GM10847 (cell line): ENCODE data around the gene ARFGEF2.

ENCODE experiments used
- POLR2A ChIP-seq: IDR thresholded peaks from 2 replicates; pipeline ENCODE4 v1.6.1; 2011; ENCODE audit not compliant: insufficient read length; ENCODE audit errors: extremely low read depth

ARFGEF2 gene

DNA sequence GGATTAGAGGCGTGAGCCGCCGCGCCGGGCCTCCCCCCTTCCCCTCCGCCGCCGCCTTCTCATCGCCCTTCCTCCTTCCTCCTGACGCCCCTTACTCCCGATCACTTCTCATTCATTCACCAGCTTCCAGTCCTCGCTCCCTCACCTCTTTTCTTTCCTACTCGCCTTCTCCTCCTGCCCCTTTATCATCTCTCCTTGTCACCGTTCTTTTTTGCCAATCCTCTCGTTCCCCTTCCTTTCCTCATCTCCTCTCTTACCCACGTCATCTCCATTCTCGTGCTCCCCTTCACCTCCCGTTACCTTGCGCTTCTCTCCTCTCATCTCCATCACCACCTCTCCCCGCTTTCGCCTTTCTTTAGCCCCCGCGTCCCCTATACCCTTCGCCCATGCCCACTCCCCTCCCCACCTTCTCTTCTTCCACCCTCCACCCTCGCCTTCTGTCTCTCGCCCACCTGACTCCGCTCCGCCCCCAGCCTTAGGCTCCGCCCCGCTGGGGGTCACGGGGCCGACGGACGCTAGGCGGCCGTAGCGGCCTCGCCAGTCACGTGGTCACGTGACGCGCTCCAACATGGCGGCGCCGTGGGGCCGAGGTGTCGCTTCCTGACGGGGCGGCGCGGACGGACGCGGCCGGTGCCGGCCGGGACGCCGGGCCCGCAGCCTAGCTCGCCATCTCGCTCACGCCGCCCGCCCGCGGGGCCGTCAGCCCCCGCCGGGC, at the start of gene ARFGEF2:
ARFGEF2 (plus strand) TSS at position 544 of the 715 bp plus-strand sequence. CDS start 179 bp downstream, outside the sequence.
- TF ChIP-seq POLR2A: peak; percentile 93

GRCh38 chr20:48875233-48875913, 46.1 kb upstream of the ARFGEF2 start:
- no peak for TF ChIP-seq POLR2A

- no peak for TF ChIP-seq POLR2A
These were observed 45.6 kb upstream of the ARFGEF2 start for GRCh38 chr20:48875914-48876240.

DNA sequence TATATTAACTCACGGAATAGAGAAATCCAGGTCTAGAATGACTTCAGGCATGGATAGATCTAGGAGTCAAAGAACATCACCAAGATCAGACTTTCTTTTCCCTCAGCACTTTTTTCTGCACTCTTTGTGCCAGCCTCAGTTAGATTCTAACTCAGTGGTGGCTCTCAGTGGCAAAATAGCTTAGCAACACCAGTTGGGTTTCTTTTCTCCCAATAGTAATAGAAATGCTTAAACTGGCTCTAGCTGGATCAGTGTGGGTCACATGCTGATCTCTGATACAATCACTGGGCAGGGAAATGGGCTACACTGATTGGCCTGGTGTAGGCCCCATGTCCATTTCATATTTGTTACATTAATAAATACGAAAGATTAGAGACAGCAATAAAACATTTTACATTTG, 44.2 kb upstream of the ARFGEF2 start:
- TF ChIP-seq POLR2A: no peak

DNA sequence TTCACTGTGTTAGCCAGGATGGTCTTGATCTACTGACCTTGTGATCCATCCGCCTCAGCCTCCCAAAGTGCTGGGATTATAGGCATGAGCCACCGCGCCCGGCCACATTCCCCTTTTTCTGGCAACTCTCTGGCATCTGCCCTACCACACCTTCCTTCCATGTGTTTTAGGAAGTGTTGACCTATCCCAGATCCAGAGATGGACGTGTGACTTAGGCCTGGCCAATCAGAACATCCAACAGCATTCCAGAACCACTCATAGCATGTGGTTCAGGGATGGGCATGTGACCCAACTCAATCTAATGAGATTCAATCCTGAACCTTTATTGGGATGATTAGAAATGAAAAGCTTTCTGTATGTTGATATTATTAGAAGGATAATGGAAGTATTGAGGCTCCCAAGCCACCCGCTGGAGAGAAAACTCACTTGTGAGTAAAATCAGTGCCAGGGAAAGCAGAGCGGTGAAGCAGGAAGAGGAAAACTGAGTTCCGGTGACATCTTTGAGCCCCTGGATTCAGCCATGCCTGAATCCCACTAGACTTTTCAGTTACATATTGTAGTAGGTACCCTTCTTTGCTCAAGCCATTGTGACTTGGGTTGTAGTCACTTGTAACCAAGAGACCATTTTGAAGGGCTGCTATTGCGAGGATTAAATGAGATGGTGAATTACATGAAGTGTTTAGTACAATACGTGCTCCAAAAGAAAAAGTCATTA, 42.8 kb upstream of the ARFGEF2 start:
- no peak for TF ChIP-seq POLR2A

DNA sequence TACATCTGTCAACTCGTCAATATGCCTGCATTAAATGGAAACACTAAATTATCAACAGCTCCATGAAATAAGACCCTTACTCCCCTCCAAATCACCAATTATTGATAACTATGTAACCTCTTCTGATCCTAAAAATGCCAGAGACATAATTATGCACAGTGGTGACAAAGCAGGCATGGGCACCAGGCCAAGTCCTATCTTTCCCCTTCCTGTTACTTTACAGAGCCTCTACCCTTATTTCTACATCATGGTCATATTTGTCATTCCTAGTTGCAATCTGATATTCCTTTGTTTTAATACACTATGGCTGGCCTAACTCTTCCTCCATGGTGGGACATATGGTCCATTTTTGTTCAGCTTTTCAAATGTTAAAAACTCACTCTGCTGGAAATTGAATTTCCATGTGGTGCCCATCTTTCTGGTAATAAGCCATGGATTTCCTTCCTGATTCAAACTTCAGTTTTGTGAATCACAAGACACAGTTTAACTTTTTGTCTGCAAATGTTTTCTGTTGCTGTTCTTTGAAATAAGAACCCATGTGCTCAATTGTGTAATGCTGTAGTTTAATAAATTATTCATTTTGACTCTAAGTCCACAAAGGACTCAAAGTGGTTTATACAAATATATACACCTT, 41.8 kb upstream of the ARFGEF2 start:
- no peak for TF ChIP-seq POLR2A

- TF ChIP-seq POLR2A: no peak
These were observed 41.2 kb upstream of the ARFGEF2 start for GRCh38 chr20:48880331-48880730.

DNA sequence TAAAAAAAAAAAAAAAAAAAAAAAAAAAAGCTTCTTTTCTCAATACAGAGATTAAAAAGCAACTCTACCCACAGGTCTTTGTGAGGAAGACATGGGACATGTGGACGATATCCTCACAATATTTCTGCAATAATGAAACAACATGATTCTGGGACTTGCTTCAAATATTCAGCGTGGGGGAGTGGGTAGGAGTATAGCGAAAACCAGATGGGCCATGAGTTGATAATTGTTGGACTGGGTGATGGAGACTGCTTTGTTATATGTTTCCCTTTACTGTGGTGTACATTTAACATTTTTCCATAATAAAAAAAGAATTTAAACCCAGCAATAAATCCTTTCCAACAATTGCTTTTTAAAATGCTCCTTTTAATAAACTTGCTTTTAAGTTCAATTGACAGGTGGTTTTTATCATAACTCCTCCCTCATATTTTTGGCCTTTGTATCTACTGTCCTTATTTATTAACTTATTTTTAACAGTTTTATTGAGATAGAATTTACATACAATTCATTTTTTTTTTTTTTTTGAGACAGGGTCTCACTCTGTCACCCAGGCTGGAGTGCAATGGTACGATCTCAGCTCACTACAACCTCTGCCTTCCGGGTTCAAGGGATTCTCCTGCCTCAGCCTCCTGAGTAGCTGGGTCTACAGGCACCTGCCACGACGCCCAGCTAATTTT, 40.4 kb upstream of the ARFGEF2 start:
- TF ChIP-seq POLR2A: no peak

GRCh38 chr20:48885237-48885636, 36.3 kb upstream of the ARFGEF2 start:
- TF ChIP-seq POLR2A: no peak

GRCh38 chr20:48886194-48886593, 35.3 kb upstream of the ARFGEF2 start:
- no peak for TF ChIP-seq POLR2A

GRCh38 chr20:48886811-48887210, 34.7 kb upstream of the ARFGEF2 start:
- no peak for TF ChIP-seq POLR2A

DNA sequence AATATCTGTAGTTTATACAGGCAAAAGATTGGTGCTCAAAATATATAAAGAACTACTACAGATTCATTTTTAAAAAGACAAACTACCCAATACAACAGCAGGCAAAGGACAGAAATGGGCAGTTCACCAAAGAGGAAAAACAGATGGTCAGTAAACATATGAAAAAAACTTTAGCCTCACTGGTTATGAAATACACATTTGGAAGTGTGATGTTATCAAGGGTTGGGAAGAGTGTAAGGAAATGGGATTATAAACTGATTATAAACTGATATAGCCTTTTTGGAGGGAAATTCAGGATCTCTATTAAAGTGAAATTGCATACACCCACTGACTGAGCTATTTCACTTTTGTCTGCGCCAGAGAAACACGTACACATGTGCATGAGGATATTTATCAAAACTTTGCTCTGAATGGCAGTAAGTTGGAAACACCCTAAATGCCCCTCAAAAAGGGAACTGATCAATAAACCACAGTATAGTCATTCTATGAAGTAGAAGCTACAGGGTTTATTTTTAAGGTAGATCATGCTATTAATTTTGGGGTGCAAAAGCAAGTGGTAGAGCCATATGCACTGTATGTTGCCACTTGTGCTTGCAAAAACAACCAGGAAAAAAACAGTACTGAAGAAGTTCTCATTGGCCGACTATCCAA, 32.2 kb upstream of the ARFGEF2 start:
- no peak for TF ChIP-seq POLR2A

DNA sequence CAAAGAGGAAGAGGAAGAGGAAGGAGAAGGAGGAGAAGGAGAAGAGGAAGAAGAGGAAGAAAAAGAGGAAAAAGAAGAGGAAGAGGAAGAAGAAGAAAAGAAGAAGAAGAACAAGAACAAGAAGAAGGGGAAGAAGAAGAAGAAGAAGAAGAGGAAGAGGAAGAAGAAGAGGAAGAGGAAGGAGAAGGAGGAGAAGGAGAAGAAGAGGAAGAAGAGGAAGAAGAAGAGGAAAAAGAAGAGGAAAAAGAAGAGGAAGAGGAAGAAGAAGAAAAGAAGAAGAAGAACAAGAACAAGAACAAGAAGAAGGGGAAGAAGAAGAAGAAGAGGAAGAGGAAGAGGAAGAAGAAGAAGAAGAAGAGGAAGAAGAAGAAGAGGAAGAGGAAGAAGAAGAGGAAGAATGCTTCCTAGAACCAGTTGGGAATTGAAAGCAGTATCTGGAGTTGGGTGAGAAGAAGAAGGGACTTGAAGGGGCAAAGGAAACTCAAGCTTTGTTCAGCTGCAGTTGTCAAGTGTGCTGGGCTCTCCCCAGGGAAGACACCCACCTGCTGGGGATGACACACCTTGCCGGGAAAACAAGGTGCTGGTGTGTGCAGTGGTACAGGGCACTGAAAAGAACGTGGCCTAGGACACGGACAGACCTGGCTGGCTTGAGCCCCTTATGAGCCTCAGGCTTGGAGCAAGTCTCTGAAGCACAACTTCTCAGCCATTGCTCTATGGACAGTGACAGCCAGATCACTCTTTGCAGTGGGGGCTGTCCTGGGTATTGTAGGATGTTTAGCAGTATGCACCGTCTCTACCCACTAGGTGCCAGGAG, 30.1 kb upstream of the ARFGEF2 start:
- no peak for TF ChIP-seq POLR2A

DNA sequence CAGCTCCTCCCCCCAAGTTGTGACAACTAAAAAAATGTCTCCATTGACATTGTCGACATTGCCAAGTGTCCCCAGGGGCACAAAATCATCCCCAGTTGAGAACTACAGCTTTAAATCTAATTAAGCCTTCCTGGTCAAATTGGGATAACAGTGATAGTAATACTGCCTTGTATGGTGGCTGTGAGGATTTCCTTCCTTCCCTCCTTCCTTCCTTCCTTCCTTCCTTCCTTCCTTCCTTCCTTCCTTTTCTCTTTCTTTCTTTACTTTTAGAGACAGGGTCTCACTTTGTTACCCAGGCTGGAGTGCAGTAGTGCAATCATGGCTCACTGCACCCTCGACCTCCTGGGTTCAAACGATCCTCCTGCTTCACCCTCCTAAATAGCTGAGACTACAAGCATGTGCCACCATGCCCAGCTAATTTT, 29.5 kb upstream of the ARFGEF2 start:
- no peak for TF ChIP-seq POLR2A
